ENCODE data around the gene RAB3D. TPM values are rescaled to one million over a fixed set of nuclear protein-coding genes. Genes with fewer than 3 reads are reported as not detected.

Gene RAB3D
- total RNA-seq, 1 donor from 2014 or later: 6.2 TPM

DNA sequence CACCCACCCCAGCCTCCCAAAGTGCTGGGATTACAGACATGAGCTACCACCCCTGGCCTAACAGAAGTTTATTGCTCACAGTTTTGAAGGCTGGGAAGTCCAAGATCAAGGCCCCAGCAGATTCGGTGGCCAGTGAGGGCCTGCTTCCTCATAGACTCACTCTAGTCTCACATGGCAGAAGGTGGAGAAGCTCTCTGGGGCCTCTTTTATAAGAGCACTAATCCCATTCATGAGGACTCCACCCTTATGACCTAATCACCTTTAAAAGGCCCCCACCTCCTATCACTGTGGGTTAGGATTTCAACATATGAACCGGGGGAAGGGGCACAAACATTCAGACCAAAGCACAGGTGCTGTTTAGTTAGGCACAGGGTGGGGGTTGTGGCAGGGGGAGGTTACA lies 28.1 kb upstream of the RAB3D start:
- TF ChIP-seq CTCF (IDR thresholded peaks at IDR 0.05): no peak
- no peak for DNase-seq
- CTCF ChIA-PET: interaction anchor here (2.6 kb wide), 1 partner anchor 14 kb away, joined by 7 read pairs; no protein-coding TSS in a partner anchor
- no peak for ATAC-seq (ENCODE audit: low read depth)
- intact Hi-C loops (cut with micrococcal nuclease): no loop called here
- H3K27ac Mint-ChIP-seq: no peak overlapping the region
- peaks cover 38% of the 10 kb centered on the region for H3K36me3 Mint-ChIP-seq (ENCODE audit: low read depth)
- H3K9me3 Mint-ChIP-seq: no peaks in the 10 kb centered on the region
- POLR2A ChIA-PET: no interaction called here
- H3K4me1 Mint-ChIP-seq: peaks cover 2% of the 10 kb centered on the region
- H3K4me3 Mint-ChIP-seq: no peak overlapping the region
- H3K27me3 Mint-ChIP-seq: no peaks in the 10 kb centered on the region

DNA sequence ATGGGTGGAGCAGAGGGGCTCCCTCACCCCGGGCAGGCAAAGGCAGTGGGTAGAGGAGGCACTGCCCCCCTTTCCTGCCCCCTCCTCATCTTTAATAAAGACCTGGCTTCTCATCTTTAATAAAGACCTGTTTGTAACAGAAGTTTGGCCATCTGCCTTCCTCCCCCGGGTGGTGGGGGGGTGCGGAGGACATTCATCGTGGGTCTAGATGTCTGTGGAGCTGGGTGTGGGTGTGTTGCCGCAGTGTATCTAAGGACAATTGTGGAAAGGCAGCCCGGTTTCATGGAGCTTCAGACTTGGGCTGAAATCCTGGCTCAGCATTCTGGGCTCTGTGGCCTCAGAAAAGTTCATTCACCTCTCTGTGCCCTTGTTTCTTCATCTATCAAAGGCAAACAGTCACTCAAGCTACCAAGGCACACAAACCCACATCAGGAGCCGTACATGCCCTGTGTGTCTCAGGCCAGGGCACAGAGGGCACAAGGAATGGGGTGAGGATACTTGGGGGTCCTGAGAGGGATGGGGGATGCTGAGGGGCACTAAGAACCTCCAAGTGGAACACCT lies 26.2 kb upstream of the RAB3D start:
- no peak for DNase-seq

GRCh38 chr19:11364935-11365334 lies 25.5 kb upstream of the RAB3D start:
- intact Hi-C loops (cut with micrococcal nuclease): no loop called here
- ChIA-PET CTCF (no interaction called here), POLR2A (no interaction called here)
- Mint-ChIP-seq H3K4me3 (no peak overlapping the region), H3K9me3 (no peaks in the 10 kb centered on the region), H3K27me3 (no peaks in the 10 kb centered on the region), H3K36me3 (ENCODE audit: low read depth) (peaks cover 30% of the 10 kb centered on the region), H3K4me1 (peaks cover 2% of the 10 kb centered on the region), H3K27ac (no peak overlapping the region)
- ATAC-seq (ENCODE audit: low read depth) (no peak), DNase-seq (no peak)
- no peak for TF ChIP-seq CTCF (IDR thresholded peaks at IDR 0.05)

More for the DNA sequence above, 26.2 kb upstream of the RAB3D start:
- Mint-ChIP-seq H3K36me3 (ENCODE audit: low read depth) (peaks cover 31% of the 10 kb centered on the region), H3K27ac (no peak overlapping the region), H3K4me1 (peaks cover 2% of the 10 kb centered on the region), H3K4me3 (no peak overlapping the region), H3K27me3 (no peaks in the 10 kb centered on the region), H3K9me3 (no peaks in the 10 kb centered on the region)
- no peak for TF ChIP-seq CTCF (IDR thresholded peaks at IDR 0.05)
- ChIA-PET POLR2A (interaction anchor here (0.7 kb wide), 1 partner anchor 16 kb away, joined by 5 read pairs; no protein-coding TSS in a partner anchor), CTCF (no interaction called here)
- no peak for ATAC-seq (ENCODE audit: low read depth)
- intact Hi-C loops (cut with micrococcal nuclease): no loop called here

GRCh38 chr19:11364296-11364904 lies 24.9 kb upstream of the RAB3D start:
- TF ChIP-seq CTCF (IDR thresholded peaks at IDR 0.05): no peak
- ChIA-PET POLR2A (no interaction called here), CTCF (no interaction called here)
- intact Hi-C loops (cut with micrococcal nuclease): no loop called here
- no peak overlapping the region for H3K4me3 Mint-ChIP-seq
- no peak for ATAC-seq (ENCODE audit: low read depth)
- no peak for DNase-seq
- peaks cover 2% of the 10 kb centered on the region for H3K4me1 Mint-ChIP-seq
- H3K36me3 Mint-ChIP-seq (ENCODE audit: low read depth): peaks cover 27% of the 10 kb centered on the region
- H3K9me3 Mint-ChIP-seq: no peaks in the 10 kb centered on the region
- H3K27ac Mint-ChIP-seq: no peak overlapping the region
- no peaks in the 10 kb centered on the region for H3K27me3 Mint-ChIP-seq

GRCh38 chr19:11363881-11364280 lies 24.4 kb upstream of the RAB3D start:
- POLR2A ChIA-PET: interaction anchor here (0.7 to 0.8 kb wide), 2 partner anchors 17 to 1810 kb away, joined by 3 to 5 read pairs; no protein-coding TSS in a partner anchor

More at GRCh38 chr19:11363881-11364280, 24.4 kb upstream of the RAB3D start:
- ATAC-seq (ENCODE audit: low read depth): no peak
- CTCF ChIA-PET: no interaction called here
- intact Hi-C loops (cut with micrococcal nuclease): no loop called here
- H3K4me3 Mint-ChIP-seq: no peak overlapping the region
- no peak for TF ChIP-seq CTCF (IDR thresholded peaks at IDR 0.05)
- H3K27ac Mint-ChIP-seq: no peak overlapping the region
- H3K4me1 Mint-ChIP-seq: no peaks in the 10 kb centered on the region
- H3K9me3 Mint-ChIP-seq: no peaks in the 10 kb centered on the region
- DNase-seq: no peak
- peaks cover 22% of the 10 kb centered on the region for H3K36me3 Mint-ChIP-seq (ENCODE audit: low read depth)
- H3K27me3 Mint-ChIP-seq: no peaks in the 10 kb centered on the region
